Epithelial cell of proximal tubule (primary cell): ENCODE results near the gene ADAM12. TPM values are rescaled to one million over a fixed set of nuclear protein-coding genes. Genes with fewer than 3 reads are reported as not detected.

ENCODE experiments used
- DNase-seq: peaks from one replicate; pipeline ENCODE4 v3.0.0-alpha.2; 2011; ENCODE audit warnings: low read depth
- H3K4me3 ChIP-seq: 2 replicates; pipeline ENCODE4 v1.5.1; 2011; ENCODE audit warnings: low read depth, mild to moderate bottlenecking, low read length
- CTCF ChIP-seq: conservative IDR thresholded peaks from 2 replicates; pipeline ENCODE4 v1.5.1; 2012; ENCODE audit warnings: low read depth, mild to moderate bottlenecking, low read length
- total RNA-seq: library from RNA; depleted of rRNA; stranded (reverse); fragments of >200 nt; gene quantifications from 2 replicates; pipeline ENCODE4 v1.2.3, GENCODE V29; 2015

Gene ADAM12
- total RNA-seq, 1 donor from 2014 or later, result 3.2 TPM

- TF ChIP-seq CTCF, result no peak
- no peak for DNase-seq
- H3K4me3 ChIP-seq, result no peak overlapping the region
These were observed 397.3 kb downstream of the ADAM12 start for GRCh38 chr10:125990974-125991373.

GRCh38 chr10:125989791-125990190 lies 398.5 kb downstream of the ADAM12 start:
- DNase-seq, result no peak
- no peak for TF ChIP-seq CTCF
- no peak overlapping the region for H3K4me3 ChIP-seq

GRCh38 chr10:125985557-125986240 lies 402.6 kb downstream of the ADAM12 start:
- H3K4me3 ChIP-seq, result no peak overlapping the region
- DNase-seq, result no peak
- no peak for TF ChIP-seq CTCF

GRCh38 chr10:125984865-125985495 lies 403.3 kb downstream of the ADAM12 start:
- DNase-seq, result no peak
- no peak for TF ChIP-seq CTCF
- no peak overlapping the region for H3K4me3 ChIP-seq

GRCh38 chr10:125984346-125984745 lies 403.9 kb downstream of the ADAM12 start:
- no peak overlapping the region for H3K4me3 ChIP-seq
- TF ChIP-seq CTCF, result no peak
- DNase-seq, result no peak

- no peak for DNase-seq
- H3K4me3 ChIP-seq, result no peak overlapping the region
- no peak for TF ChIP-seq CTCF
These were observed 404.6 kb downstream of the ADAM12 start for GRCh38 chr10:125983656-125984055.

- no peak overlapping the region for H3K4me3 ChIP-seq
- no peak for TF ChIP-seq CTCF
- DNase-seq, result no peak
These were observed 405.1 kb downstream of the ADAM12 start for GRCh38 chr10:125983161-125983560.
